HL-60 (cell line): Measurements from ENCODE around the gene KRTAP10-2.

Experiments
- DNase-seq, 2 experiments: peaks; one replicate each; pipeline ENCODE4 v3.0.0-alpha.2; 2010 to 2020; ENCODE audit warnings: low read depth in 1 of 2, low spot score in 1 of 2
- H3K27ac ChIP-seq: fragments of 250-450 bp; sonication (Bioruptor Pico); replicated peaks from 2 replicates; pipeline ENCODE4 v1.5.1; 2020; ENCODE audit warnings: mild to moderate bottlenecking, moderate library complexity
- H3K27me3 ChIP-seq: fragments of 250-450 bp; sonication (Bioruptor Pico); 2 replicates; pipeline ENCODE4 v1.5.1; 2021; ENCODE audit warnings: mild to moderate bottlenecking, moderate library complexity; ENCODE audit not compliant: insufficient read depth, poor library complexity, severe bottlenecking
- H3K4me3 ChIP-seq: replicated peaks from 2 replicates; pipeline ENCODE4 v1.5.1; 2011; ENCODE audit warnings: mild to moderate bottlenecking, control low read depth, low read length; ENCODE audit not compliant: insufficient read depth
- GABPA ChIP-seq: IDR thresholded peaks from 2 replicates; pipeline ENCODE4 v1.6.1; 2012; ENCODE audit warnings: low read depth
- POLR2AphosphoS5 ChIP-seq: IDR thresholded peaks from 2 replicates; pipeline ENCODE4 v1.6.1; 2012; ENCODE audit warnings: low read depth
- SPI1 ChIP-seq: IDR thresholded peaks from 2 replicates; pipeline ENCODE4 v1.6.1; 2012; ENCODE audit warnings: low read depth, mild to moderate bottlenecking, borderline replicate concordance
- TF ChIP-seq, protein P1 (sequence below): IDR thresholded peaks from 2 replicates; pipeline ENCODE4 v1.6.1; 2012; ENCODE audit warnings: low read depth; ENCODE audit not compliant: insufficient replicate concordance
- TF ChIP-seq, protein P2 (sequence below): IDR thresholded peaks from one replicate; pipeline ENCODE4 v1.5.1; 2011; ENCODE audit warnings: low read length, control low read depth, inconsistent platforms; ENCODE audit not compliant: insufficient read depth

KRTAP10-2 gene

DNA sequence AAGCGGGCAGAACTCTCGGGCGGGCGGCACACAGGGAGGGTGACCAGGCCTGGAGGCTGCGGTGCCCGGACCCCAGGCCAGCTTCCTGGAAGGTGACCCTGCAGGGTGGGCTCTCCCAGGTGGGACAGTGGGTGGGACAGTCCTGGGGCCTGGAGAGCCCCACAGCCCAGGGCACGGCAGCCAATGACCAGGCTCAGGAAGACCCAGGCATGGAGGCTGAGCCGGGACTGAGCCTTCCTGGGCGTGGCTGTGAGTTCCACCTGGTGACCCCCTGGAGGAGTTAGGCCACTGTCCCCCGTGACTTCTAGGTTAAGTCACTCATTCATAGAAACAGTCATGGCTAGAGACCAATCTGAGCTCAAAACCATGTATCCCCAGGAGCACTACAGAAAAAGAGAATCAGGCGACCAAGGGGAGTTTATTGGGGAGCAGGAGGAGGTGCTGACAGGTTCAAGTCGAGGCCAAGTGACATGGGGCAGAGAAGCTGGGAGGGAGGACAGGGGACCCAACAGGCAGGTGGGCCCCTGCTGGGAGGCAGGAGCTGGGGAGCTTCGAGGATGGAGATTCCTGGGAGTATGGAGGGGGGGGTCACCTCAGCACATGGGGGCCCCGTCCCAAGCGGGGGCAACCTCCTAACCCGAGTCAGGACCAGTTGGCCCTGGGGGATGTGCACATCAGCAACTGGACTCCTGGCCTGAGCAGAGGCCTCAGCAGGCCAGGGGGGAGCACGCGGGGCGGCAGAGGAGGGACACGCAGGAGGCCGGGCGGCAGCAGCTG, 27.9 kb upstream of the KRTAP10-2 start:
- DNase-seq, result no peak
- no peak overlapping the region for H3K4me3 ChIP-seq
- H3K27ac ChIP-seq, result no peak overlapping the region
- TF ChIP-seq POLR2AphosphoS5, result no peak
- H3K27me3 ChIP-seq, result no peaks in the 10 kb centered on the region

DNA sequence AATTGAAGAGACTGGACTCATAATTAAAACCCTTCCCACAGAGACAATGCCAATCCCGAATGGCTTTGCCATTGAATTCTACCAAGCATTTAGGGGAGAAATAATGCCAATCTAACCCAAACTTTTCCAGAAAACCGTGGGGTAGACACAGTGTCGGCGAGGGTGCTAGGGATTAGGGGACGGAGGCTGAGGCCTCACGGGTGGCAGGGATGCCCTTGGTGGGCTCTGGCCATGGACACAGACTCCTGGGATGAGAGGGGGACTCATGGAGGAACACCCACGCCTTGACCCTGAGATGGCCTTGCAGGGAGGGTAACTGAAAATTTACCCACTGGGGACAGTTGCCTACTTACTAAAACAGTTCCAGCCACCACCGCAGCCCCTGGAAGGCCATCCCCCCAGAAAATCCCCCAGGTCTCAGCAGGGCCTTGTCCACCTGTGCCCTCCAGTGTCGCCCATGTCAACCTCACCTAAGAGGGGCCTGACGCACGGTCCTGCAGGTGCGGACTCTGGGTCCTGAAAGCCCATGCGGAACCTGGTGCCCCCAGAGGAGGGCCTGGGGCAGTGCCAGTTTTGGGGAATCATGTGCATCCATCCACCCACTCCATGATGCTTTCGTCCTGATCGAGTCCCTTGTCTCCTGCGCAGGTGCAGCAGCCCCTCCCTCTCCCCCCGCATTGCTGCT, 27.2 kb upstream of the KRTAP10-2 start:
- no peaks in the 10 kb centered on the region for H3K27me3 ChIP-seq
- no peak overlapping the region for H3K27ac ChIP-seq
- no peak overlapping the region for H3K4me3 ChIP-seq
- no peak for DNase-seq
- TF ChIP-seq SPI1 (no peak), GABPA (no peak), POLR2AphosphoS5 (no peak)
- TF ChIP-seq, protein P1, sequence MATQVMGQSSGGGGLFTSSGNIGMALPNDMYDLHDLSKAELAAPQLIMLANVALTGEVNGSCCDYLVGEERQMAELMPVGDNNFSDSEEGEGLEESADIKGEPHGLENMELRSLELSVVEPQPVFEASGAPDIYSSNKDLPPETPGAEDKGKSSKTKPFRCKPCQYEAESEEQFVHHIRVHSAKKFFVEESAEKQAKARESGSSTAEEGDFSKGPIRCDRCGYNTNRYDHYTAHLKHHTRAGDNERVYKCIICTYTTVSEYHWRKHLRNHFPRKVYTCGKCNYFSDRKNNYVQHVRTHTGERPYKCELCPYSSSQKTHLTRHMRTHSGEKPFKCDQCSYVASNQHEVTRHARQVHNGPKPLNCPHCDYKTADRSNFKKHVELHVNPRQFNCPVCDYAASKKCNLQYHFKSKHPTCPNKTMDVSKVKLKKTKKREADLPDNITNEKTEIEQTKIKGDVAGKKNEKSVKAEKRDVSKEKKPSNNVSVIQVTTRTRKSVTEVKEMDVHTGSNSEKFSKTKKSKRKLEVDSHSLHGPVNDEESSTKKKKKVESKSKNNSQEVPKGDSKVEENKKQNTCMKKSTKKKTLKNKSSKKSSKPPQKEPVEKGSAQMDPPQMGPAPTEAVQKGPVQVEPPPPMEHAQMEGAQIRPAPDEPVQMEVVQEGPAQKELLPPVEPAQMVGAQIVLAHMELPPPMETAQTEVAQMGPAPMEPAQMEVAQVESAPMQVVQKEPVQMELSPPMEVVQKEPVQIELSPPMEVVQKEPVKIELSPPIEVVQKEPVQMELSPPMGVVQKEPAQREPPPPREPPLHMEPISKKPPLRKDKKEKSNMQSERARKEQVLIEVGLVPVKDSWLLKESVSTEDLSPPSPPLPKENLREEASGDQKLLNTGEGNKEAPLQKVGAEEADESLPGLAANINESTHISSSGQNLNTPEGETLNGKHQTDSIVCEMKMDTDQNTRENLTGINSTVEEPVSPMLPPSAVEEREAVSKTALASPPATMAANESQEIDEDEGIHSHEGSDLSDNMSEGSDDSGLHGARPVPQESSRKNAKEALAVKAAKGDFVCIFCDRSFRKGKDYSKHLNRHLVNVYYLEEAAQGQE, result no peak
- TF ChIP-seq, protein P2, sequence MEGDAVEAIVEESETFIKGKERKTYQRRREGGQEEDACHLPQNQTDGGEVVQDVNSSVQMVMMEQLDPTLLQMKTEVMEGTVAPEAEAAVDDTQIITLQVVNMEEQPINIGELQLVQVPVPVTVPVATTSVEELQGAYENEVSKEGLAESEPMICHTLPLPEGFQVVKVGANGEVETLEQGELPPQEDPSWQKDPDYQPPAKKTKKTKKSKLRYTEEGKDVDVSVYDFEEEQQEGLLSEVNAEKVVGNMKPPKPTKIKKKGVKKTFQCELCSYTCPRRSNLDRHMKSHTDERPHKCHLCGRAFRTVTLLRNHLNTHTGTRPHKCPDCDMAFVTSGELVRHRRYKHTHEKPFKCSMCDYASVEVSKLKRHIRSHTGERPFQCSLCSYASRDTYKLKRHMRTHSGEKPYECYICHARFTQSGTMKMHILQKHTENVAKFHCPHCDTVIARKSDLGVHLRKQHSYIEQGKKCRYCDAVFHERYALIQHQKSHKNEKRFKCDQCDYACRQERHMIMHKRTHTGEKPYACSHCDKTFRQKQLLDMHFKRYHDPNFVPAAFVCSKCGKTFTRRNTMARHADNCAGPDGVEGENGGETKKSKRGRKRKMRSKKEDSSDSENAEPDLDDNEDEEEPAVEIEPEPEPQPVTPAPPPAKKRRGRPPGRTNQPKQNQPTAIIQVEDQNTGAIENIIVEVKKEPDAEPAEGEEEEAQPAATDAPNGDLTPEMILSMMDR, result no peak

DNA sequence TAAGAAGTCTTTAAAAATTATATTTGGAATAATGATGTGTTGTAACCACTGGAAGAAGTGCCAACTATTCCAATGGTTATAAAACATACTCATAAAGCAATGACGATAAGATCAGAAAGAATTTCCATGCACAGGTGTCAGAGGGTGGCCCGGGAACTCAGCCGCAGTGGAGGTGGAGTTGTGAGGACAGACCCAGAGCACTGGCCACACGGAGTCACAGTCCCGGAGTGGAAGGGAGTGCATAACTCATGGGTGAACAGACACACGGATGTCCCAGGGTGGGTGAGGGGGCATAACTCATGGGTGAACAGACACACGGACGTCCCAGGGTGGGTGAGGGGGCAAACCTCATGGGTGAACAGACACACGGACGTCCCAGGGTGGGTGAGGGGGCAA, 24.7 kb upstream of the KRTAP10-2 start:
- H3K27me3 ChIP-seq, result no peaks in the 10 kb centered on the region
- no peak for DNase-seq
- no peak overlapping the region for H3K27ac ChIP-seq
- no peak for TF ChIP-seq GABPA
- TF ChIP-seq, protein P2, result no peak
- TF ChIP-seq, protein P1, result no peak
- no peak for TF ChIP-seq SPI1
- TF ChIP-seq POLR2AphosphoS5, result no peak
- H3K4me3 ChIP-seq, result no peak overlapping the region

DNA sequence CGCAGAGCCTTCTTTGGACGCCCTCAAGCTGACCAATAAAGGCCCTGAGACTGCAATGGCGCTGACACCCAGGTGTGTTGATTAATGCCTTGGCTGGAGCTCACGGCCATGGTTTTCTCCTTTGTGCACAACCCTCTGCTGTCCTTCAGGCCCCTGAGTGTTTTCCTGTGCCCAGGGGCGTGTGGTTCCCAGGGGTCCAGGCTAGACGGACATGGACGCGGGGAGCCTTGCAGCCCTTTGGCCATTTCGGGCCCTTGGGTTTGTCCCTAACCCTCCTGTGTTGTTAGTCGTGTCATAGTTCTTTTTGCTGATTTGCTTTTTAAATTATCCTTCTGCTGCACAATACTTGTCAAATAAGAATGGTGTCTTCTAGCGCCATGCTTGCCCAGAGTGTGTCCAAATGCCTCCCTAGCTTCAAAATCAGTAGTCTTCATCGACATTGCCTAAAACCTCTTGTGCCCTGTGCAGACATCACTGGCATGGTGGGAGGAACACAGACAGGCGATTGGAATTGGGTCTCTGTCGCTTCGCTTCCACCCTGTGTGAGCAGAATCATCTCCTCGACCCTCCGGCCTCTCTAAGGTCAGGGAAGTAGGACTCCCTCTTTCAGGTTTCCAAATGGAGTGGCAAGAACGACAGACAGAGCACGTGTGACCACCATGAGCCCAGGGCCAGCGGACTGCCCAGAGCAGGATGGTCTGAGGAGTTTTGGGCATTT, 24.2 kb upstream of the KRTAP10-2 start:
- H3K27me3 ChIP-seq, result no peaks in the 10 kb centered on the region
- DNase-seq, result no peak
- H3K27ac ChIP-seq, result no peak overlapping the region
- TF ChIP-seq, protein P1, result no peak
- TF ChIP-seq GABPA (no peak), SPI1 (no peak), POLR2AphosphoS5 (no peak)
- TF ChIP-seq, protein P2, result no peak
- no peak overlapping the region for H3K4me3 ChIP-seq
